ENCODE results near the gene GABRB3. TPM values are rescaled to one million over a fixed set of nuclear protein-coding genes. Genes with fewer than 3 reads are reported as not detected.

GABRB3 gene
- total and polyA plus RNA-seq, 2 donors from 2014 or later: 4.7 to 6.9 TPM

DNA sequence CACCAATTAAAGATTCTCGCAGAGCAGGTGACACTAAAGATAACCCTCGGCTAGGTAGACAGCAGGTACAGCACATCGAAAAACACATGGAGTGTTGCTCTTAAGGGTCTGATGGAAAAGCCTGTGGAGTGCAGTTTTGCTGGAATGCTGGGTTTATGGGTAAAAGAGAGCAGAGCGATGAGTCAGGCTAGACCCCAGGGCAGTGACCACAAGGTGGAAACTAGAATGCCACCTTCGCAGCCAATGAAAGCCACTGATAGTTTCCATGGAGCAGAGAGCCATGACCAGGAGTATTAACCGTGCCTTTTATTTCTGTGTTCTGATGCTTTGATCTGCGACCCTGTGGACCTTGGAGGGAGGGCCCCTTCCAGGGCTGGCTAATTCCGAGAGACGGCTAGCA, 149.8 kb downstream of the GABRB3 start:
- DNase-seq (peak in 1 of 5 donors; percentile 15), FAIRE-seq (no peak)
- no peak overlapping the region for H3K27ac ChIP-seq (ENCODE audit: low read depth in 2 of 2, low read length in 2 of 2)
- TF ChIP-seq, protein P1, sequence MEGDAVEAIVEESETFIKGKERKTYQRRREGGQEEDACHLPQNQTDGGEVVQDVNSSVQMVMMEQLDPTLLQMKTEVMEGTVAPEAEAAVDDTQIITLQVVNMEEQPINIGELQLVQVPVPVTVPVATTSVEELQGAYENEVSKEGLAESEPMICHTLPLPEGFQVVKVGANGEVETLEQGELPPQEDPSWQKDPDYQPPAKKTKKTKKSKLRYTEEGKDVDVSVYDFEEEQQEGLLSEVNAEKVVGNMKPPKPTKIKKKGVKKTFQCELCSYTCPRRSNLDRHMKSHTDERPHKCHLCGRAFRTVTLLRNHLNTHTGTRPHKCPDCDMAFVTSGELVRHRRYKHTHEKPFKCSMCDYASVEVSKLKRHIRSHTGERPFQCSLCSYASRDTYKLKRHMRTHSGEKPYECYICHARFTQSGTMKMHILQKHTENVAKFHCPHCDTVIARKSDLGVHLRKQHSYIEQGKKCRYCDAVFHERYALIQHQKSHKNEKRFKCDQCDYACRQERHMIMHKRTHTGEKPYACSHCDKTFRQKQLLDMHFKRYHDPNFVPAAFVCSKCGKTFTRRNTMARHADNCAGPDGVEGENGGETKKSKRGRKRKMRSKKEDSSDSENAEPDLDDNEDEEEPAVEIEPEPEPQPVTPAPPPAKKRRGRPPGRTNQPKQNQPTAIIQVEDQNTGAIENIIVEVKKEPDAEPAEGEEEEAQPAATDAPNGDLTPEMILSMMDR (IDR thresholded peaks at IDR 0.05; ENCODE audit: borderline replicate concordance, extremely low read depth, insufficient read depth): no peak
- H3K4me3 ChIP-seq (ENCODE audit: low read length in 3 of 3): no peak overlapping the region
- intact Hi-C loops (cut with DNase I): loop anchor here (10.0 kb wide), 1 partner anchor 82 kb away; no protein-coding TSS in a partner anchor
- H3K4me1 ChIP-seq (ENCODE audit: control insufficient read depth in 2 of 3, insufficient read depth in 2 of 3, low read depth in 1 of 3, low read length in 3 of 3): no peaks in the 10 kb centered on the region
- no peaks in the 10 kb centered on the region for H3K36me3 ChIP-seq (ENCODE audit: control insufficient read depth in 2 of 3, insufficient read depth in 3 of 3, low read length in 3 of 3)
- H3K9me3 ChIP-seq (ENCODE audit: control insufficient read depth in 2 of 3, insufficient read depth in 1 of 3, low read length in 3 of 3): peaks cover 0 to 2% (median 0%) of the 10 kb centered on the region in 3 donors
- H3K27me3 ChIP-seq (ENCODE audit: control insufficient read depth, insufficient read depth, low read length): no peaks in the 10 kb centered on the region
- no peak overlapping the region for H3K9ac ChIP-seq (ENCODE audit: low read length in 3 of 3)

- Histone ChIP-seq H3K4me3 (ENCODE audit: low read length in 3 of 3) (no peak overlapping the region), H3K27ac (ENCODE audit: low read depth in 2 of 2, low read length in 2 of 2) (no peak overlapping the region), H3K27me3 (ENCODE audit: control insufficient read depth, insufficient read depth, low read length) (no peaks in the 10 kb centered on the region), H3K9me3 (ENCODE audit: control insufficient read depth in 2 of 3, insufficient read depth in 1 of 3, low read length in 3 of 3) (peaks cover 0 to under 1% (median 0%) of the 10 kb centered on the region in 3 donors), H3K9ac (ENCODE audit: low read length in 3 of 3) (no peak overlapping the region), H3K4me1 (ENCODE audit: control insufficient read depth in 2 of 3, insufficient read depth in 2 of 3, low read depth in 1 of 3, low read length in 3 of 3) (no peaks in the 10 kb centered on the region), H3K36me3 (ENCODE audit: control insufficient read depth in 2 of 3, insufficient read depth in 3 of 3, low read length in 3 of 3) (no peaks in the 10 kb centered on the region)
- DNase-seq: peak in 3 of 5 donors; percentile 30 to 82 (median 60)
- no peak for FAIRE-seq
- intact Hi-C loops (cut with DNase I): loop anchor here (10.0 kb wide), 1 partner anchor 83 kb away; no protein-coding TSS in a partner anchor
- TF ChIP-seq, protein P1 (IDR thresholded peaks at IDR 0.05; ENCODE audit: borderline replicate concordance, extremely low read depth, insufficient read depth): no peak
Observed at GRCh38 chr15:26621816-26622215, 151.1 kb downstream of the GABRB3 start.

GRCh38 chr15:26620528-26621458, 152.1 kb downstream of the GABRB3 start:
- TF ChIP-seq, protein P1 (IDR thresholded peaks at IDR 0.05; ENCODE audit: borderline replicate concordance, extremely low read depth, insufficient read depth): no peak
- FAIRE-seq (no peak), DNase-seq (no peak)
- H3K4me3 ChIP-seq (ENCODE audit: low read length in 3 of 3): no peak overlapping the region
- no peaks in the 10 kb centered on the region for H3K4me1 ChIP-seq (ENCODE audit: control insufficient read depth in 2 of 3, insufficient read depth in 2 of 3, low read depth in 1 of 3, low read length in 3 of 3)
- H3K27me3 ChIP-seq (ENCODE audit: control insufficient read depth, insufficient read depth, low read length): no peaks in the 10 kb centered on the region
- intact Hi-C loops (cut with DNase I): loop anchor here (10.0 kb wide), 1 partner anchor 84 kb away; no protein-coding TSS in a partner anchor
- H3K9me3 ChIP-seq (ENCODE audit: control insufficient read depth in 2 of 3, insufficient read depth in 1 of 3, low read length in 3 of 3): no peaks in the 10 kb centered on the region
- no peak overlapping the region for H3K9ac ChIP-seq (ENCODE audit: low read length in 3 of 3)
- H3K27ac ChIP-seq (ENCODE audit: low read depth in 2 of 2, low read length in 2 of 2): no peak overlapping the region
- no peaks in the 10 kb centered on the region for H3K36me3 ChIP-seq (ENCODE audit: control insufficient read depth in 2 of 3, insufficient read depth in 3 of 3, low read length in 3 of 3)
